HG02610 (cell line): ENCODE data around the gene IL16.

Experiments
- ATAC-seq: cut with Tn5 transposase; IDR thresholded peaks from one replicate; pipeline ENCODE4 v1.9.1; 2021; ENCODE audit warnings: mild to moderate bottlenecking, moderate library complexity; ENCODE audit not compliant: unreplicated experiment

IL16 gene

GRCh38 chr15:81254277-81254915 is 57.7 kb downstream of the IL16 start:
- no peak for ATAC-seq

- no peak for ATAC-seq
Measured at GRCh38 chr15:81254916-81255290, 58.2 kb downstream of the IL16 start.

GRCh38 chr15:81255315-81255957 is 58.8 kb downstream of the IL16 start:
- ATAC-seq: no peak

- no peak for ATAC-seq
Measured at GRCh38 chr15:81255958-81256320, 59.3 kb downstream of the IL16 start.

GRCh38 chr15:81256916-81257315 is 60.2 kb downstream of the IL16 start:
- ATAC-seq: no peak

GRCh38 chr15:81257435-81257834 is 60.8 kb downstream of the IL16 start:
- no peak for ATAC-seq

- ATAC-seq: no peak
Measured at GRCh38 chr15:81258455-81258854, 61.8 kb downstream of the IL16 start.

GRCh38 chr15:81259760-81260298 is 63.1 kb downstream of the IL16 start:
- no peak for ATAC-seq

- no peak for ATAC-seq
Measured at GRCh38 chr15:81261172-81261811, 64.6 kb downstream of the IL16 start.

- ATAC-seq: no peak
Measured at GRCh38 chr15:81263477-81263876, 66.8 kb downstream of the IL16 start.

- no peak for ATAC-seq
Measured at GRCh38 chr15:81264072-81264857, 67.6 kb downstream of the IL16 start.

GRCh38 chr15:81265256-81265943 is 68.7 kb downstream of the IL16 start:
- no peak for ATAC-seq

- peak; percentile 70 for ATAC-seq
Measured at GRCh38 chr15:81265944-81266775, 69.5 kb downstream of the IL16 start.

- no peak for ATAC-seq
Measured at GRCh38 chr15:81268340-81268739, 71.7 kb downstream of the IL16 start.

- no peak for ATAC-seq
Measured at GRCh38 chr15:81268881-81269601, 72.4 kb downstream of the IL16 start.

- no peak for ATAC-seq
Measured at GRCh38 chr15:81270188-81270587, 73.5 kb downstream of the IL16 start.

GRCh38 chr15:81270781-81271491 is 74.3 kb downstream of the IL16 start:
- ATAC-seq: no peak

- ATAC-seq: no peak
Measured at GRCh38 chr15:81271761-81272644, 75.3 kb downstream of the IL16 start.
